Ascending aorta (tissue), 2 donors: ENCODE results near the gene ZNF66. TPM values are rescaled to one million over a fixed set of nuclear protein-coding genes. Genes with fewer than 3 reads are reported as not detected.

Source experiments
- DNase-seq, 2 donors: peaks; one replicate each; pipeline ENCODE4 v3.0.0-alpha.2; 2019; ENCODE audit warnings: low spot score in 2 of 2
- H3K27ac ChIP-seq, 2 donors: fragments of 200-600 bp; sonication (generic); one replicate each; pipeline ENCODE4 v1.5.1; 2016 to 2017; ENCODE audit warnings: mild to moderate bottlenecking in 1 of 2
- H3K27me3 ChIP-seq: fragments of 200-600 bp; sonication (generic); one replicate; pipeline ENCODE4 v1.5.1; 2017
- H3K36me3 ChIP-seq, 2 donors: fragments of 200-600 bp; sonication (generic); one replicate each; pipeline ENCODE4 v1.5.1; 2016
- H3K4me1 ChIP-seq, 2 donors: fragments of 200-600 bp; sonication (generic); one replicate each; pipeline ENCODE4 v1.5.1; 2016 to 2017; ENCODE audit warnings: mild to moderate bottlenecking in 1 of 2
- H3K4me3 ChIP-seq, 2 donors: fragments of 200-600 bp; sonication (generic); one replicate each; pipeline ENCODE4 v1.5.1; 2016 to 2017; ENCODE audit warnings: mild to moderate bottlenecking in 1 of 2
- H3K9me3 ChIP-seq, 2 donors: fragments of 200-600 bp; sonication (generic); one replicate each; pipeline ENCODE4 v1.5.1; 2016
- CTCF ChIP-seq, 3 experiments: fragments of 200-600 bp in 2 of 3; fragments of 450-650 bp in 1 of 3; sonication (generic) in 2 of 3; IDR thresholded peaks; one replicate each; pipeline ENCODE4 v1.5.1; 2016 to 2019; ENCODE audit warnings: antibody characterized with exemption in 3 of 3, mild to moderate bottlenecking in 1 of 3, moderate library complexity in 1 of 3
- intact Hi-C: fragments of 100-400 bp; cut with DNase I; formaldehyde crosslinking; loops from one replicate; pipeline ENCODE4 v1.15.1; 2023
- total RNA-seq: library from RNA; depleted of rRNA; stranded (reverse); fragments of >200 nt; gene quantifications from one replicate; pipeline ENCODE4 v1.1.0, GENCODE V29; 2016

ZNF66 gene
- total RNA-seq, 1 donor from 2014 or later = 0.32 TPM

DNA sequence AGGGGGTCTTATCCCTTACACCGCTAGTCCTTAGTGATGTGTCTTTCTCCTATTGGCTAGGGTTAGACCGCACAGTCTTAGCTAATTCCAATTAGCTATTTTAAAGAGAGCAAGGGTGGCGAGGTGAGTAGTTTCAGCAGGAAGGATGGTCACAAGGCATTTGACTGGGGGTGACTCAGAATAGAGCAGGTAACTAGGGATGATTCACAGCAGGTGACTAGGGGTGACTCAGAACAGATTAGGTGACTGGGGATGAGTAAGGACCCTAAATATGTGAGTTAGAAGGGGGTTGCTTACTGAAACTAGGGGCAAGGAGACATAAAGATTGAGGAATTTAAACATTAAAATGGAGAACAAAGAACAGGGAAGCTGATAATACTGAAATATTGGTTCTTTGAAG is 64.3 kb downstream of the ZNF66 start:
- Histone ChIP-seq H3K4me1 (no peaks in the 10 kb centered on the region), H3K27ac (no peak overlapping the region), H3K36me3 (no peaks in the 10 kb centered on the region), H3K9me3 (peaks cover 18 to 77% of the 10 kb centered on the region in 2 donors), H3K4me3 (no peak overlapping the region), H3K27me3 (no peaks in the 10 kb centered on the region)
- DNase-seq = no peak
- intact Hi-C loops = no loop called here
- TF ChIP-seq CTCF (IDR thresholded peaks at IDR 0.05) = no peak

Other genes starting within 250 kb of the ZNF66 start
- gene ZNF737, start 210.5 kb upstream of the ZNF66 start, total RNA-seq = 2.4 TPM
- 2.8 TPM for gene ZNF626, start 114.7 kb upstream of the ZNF66 start, total RNA-seq
- gene ZNF85, start 146.9 kb downstream of the ZNF66 start, total RNA-seq = 0.96 TPM
- gene ZNF430, start 244.4 kb downstream of the ZNF66 start, total RNA-seq = 5.3 TPM